Stomach (tissue), 9 donors: ENCODE measurements around the gene FXR2. TPM values are rescaled to one million over a fixed set of nuclear protein-coding genes. Genes with fewer than 3 reads are reported as not detected.
"Not testable (repeated sequence)": the region's sequence is repeated elsewhere in the genome, so short reads cannot be mapped to it uniquely, and the experiment has no call there.

Experiments used
- DNase-seq, 2 donors: peaks; one replicate each; pipeline versions ENCODE4 v3.0.0 to v3.0.0-alpha.2; 2013 to 2019
- H3K27ac ChIP-seq, 5 donors: fragments of 200-600 bp in 4 of 5; sonication (generic) in 4 of 5; one replicate each; pipeline ENCODE4 v1.5.1; 2013 to 2019; ENCODE audit warnings: mild to moderate bottlenecking in 1 of 5, moderate library complexity in 1 of 5
- H3K27me3 ChIP-seq, 3 donors: fragments of 200-600 bp; sonication (generic); one replicate each; pipeline ENCODE4 v1.5.1; 2017 to 2019; ENCODE audit warnings: mixed run types in 1 of 3
- H3K36me3 ChIP-seq, 4 donors: fragments of 200-600 bp; sonication (generic); 1 replicate in 3 of 4; 2 replicates in 1 of 4; pipeline ENCODE4 v1.5.1; 2016 to 2019
- H3K4me1 ChIP-seq, 4 donors: fragments of 200-600 bp; sonication (generic); one replicate each; pipeline ENCODE4 v1.5.1; 2016 to 2019
- H3K4me3 ChIP-seq, 4 donors: fragments of 200-600 bp; sonication (generic) in 3 of 4; one replicate each; pipeline ENCODE4 v1.5.1; 2016 to 2019; ENCODE audit warnings: mild to moderate bottlenecking in 1 of 4
- H3K9me3 ChIP-seq, 4 donors: fragments of 200-600 bp; sonication (generic); one replicate each; pipeline ENCODE4 v1.5.1; 2016 to 2019
- CTCF ChIP-seq, 7 experiments: fragments of 450-650 bp in 4 of 7; fragments of 200-600 bp in 3 of 7; sonication (generic) in 3 of 7; IDR thresholded peaks; one replicate each; pipeline ENCODE4 v1.5.1; 2016 to 2019; ENCODE audit warnings: antibody characterized with exemption in 7 of 7, control low read depth in 2 of 7, mild to moderate bottlenecking in 1 of 7
- EP300 ChIP-seq: sonication (generic); formaldehyde crosslinking; IDR thresholded peaks from one replicate; pipeline ENCODE4 v1.6.1; 2017; ENCODE audit warnings: antibody characterized with exemption
- POLR2A ChIP-seq, 4 donors: fragments of 450-650 bp; IDR thresholded peaks; one replicate each; pipeline ENCODE4 v1.6.1; 2016; ENCODE audit warnings: antibody characterized with exemption in 4 of 4, control low read depth in 2 of 4, mild to moderate bottlenecking in 1 of 4, moderate library complexity in 1 of 4
- POLR2AphosphoS5 ChIP-seq, 3 donors: sonication (generic); formaldehyde crosslinking; IDR thresholded peaks; one replicate each; pipeline ENCODE4 v1.6.1; 2016; ENCODE audit warnings: antibody characterized with exemption in 3 of 3
- WGBS, 5 donors: extraction: QIAGEN DNeasy Blood & Tissue Kit in 3 of 5; methylation state at CpG; one replicate each; pipeline versions ENCODE4 v1.1.5 to v1.1.7; 2013 to 2018; 5-methylcytosine and 5-hydroxymethylcytosine counted together
- intact Hi-C: fragments of 100-400 bp; cut with DNase I; formaldehyde crosslinking; loops from one replicate; pipeline ENCODE4 v1.15.1; 2023; ENCODE audit warnings: low total_unique reads
- polyA plus RNA-seq, 3 donors: library from polyadenylated mRNA; stranded (reverse); fragments of 200-250 nt; gene quantifications; one replicate each; pipeline ENCODE4 v1.2.3, GENCODE V29; 2013
- total RNA-seq, 5 donors: library from RNA; depleted of rRNA; stranded (reverse); fragments of >200 nt; gene quantifications; one replicate each; pipeline versions ENCODE4 v1.1.0 to v1.2.3, GENCODE V29; 2014 to 2016
- donor health status: healthy with polysubstance abuse.
- donor health status: Bipolar disorder and iron deficiency.
- donor health status: healthy.

FXR2 gene
- total and polyA plus RNA-seq, 8 donors = 11.0 to 33.3 (median 23.3) TPM

GRCh38 chr17:7613769-7614424 lies 800 bp downstream of the FXR2 start:
- WGBS, 5 donors = 3 to 12% (median 4%) methylated on average over 14 to 20 of the region's 20 CpGs
- no peaks in the 10 kb centered on the region for H3K9me3 ChIP-seq
- peaks cover 24 to 50% (median 41%) of the 10 kb centered on the region in 4 donors for H3K4me1 ChIP-seq
- peaks cover 4 to 14% (median 9%) of the 10 kb centered on the region in 4 donors for H3K36me3 ChIP-seq
- DNase-seq = peak in 1 of 2 donors; percentile 24
- H3K27ac ChIP-seq = peak overlapping the region; percentile 88 to 99 (median 97)
- no peak for TF ChIP-seq CTCF (IDR thresholded peaks at IDR 0.05)
- TF ChIP-seq POLR2AphosphoS5 (IDR thresholded peaks at IDR 0.05) = no peak
- H3K4me3 ChIP-seq = peak overlapping the region; percentile 86 to 92 (median 90)
- intact Hi-C loops = no loop called here
- H3K27me3 ChIP-seq = no peaks in the 10 kb centered on the region

- Histone ChIP-seq H3K27me3 (no peaks in the 10 kb centered on the region), H3K4me1 (peaks cover 24 to 54% (median 41%) of the 10 kb centered on the region in 4 donors), H3K36me3 (peaks cover 4 to 14% (median 9%) of the 10 kb centered on the region in 4 donors), H3K27ac (no peak overlapping the region), H3K9me3 (no peaks in the 10 kb centered on the region), H3K4me3 (peak overlapping the region in 2 of 4 donors; percentile 25 to 86)
- TF ChIP-seq POLR2A (IDR thresholded peaks at IDR 0.05) = no peak
- no peak for TF ChIP-seq CTCF (IDR thresholded peaks at IDR 0.05)
- TF ChIP-seq POLR2AphosphoS5 (IDR thresholded peaks at IDR 0.05) = no peak
- no peak for TF ChIP-seq EP300
- intact Hi-C loops = no loop called here
- 95 to 100% (median 97%) methylated on average over 1 of the region's 1 CpG for WGBS, 5 donors
- no peak for DNase-seq
These were observed 2.4 kb downstream of the FXR2 start for GRCh38 chr17:7612294-7612640.

GRCh38 chr17:7611635-7612293 lies 2.9 kb downstream of the FXR2 start:
- TF ChIP-seq POLR2A (IDR thresholded peaks at IDR 0.05) = no peak
- TF ChIP-seq POLR2AphosphoS5 (IDR thresholded peaks at IDR 0.05) = no peak
- TF ChIP-seq EP300 = no peak
- H3K9me3 ChIP-seq = no peaks in the 10 kb centered on the region
- DNase-seq = no peak
- intact Hi-C loops = no loop called here
- H3K4me3 ChIP-seq = peak overlapping the region in 2 of 4 donors; percentile 25 to 86
- H3K4me1 ChIP-seq = peaks cover 24 to 54% (median 41%) of the 10 kb centered on the region in 4 donors
- peaks cover 4 to 14% (median 9%) of the 10 kb centered on the region in 4 donors for H3K36me3 ChIP-seq
- H3K27ac ChIP-seq = no peak overlapping the region
- no peaks in the 10 kb centered on the region for H3K27me3 ChIP-seq
- WGBS, 5 donors = 31 to 49% (median 40%) methylated on average over 3 of the region's 3 CpGs

GRCh38 chr17:7610641-7611040 lies 4.1 kb downstream of the FXR2 start:
- Histone ChIP-seq H3K27me3 (no peaks in the 10 kb centered on the region), H3K4me1 (peaks cover 24 to 54% (median 40%) of the 10 kb centered on the region in 4 donors), H3K9me3 (no peaks in the 10 kb centered on the region), H3K4me3 (no peak overlapping the region), H3K27ac (no peak overlapping the region), H3K36me3 (peaks cover 7 to 22% (median 17%) of the 10 kb centered on the region in 4 donors)
- DNase-seq = no peak
- TF ChIP-seq POLR2A (IDR thresholded peaks at IDR 0.05) = no peak
- TF ChIP-seq CTCF (IDR thresholded peaks at IDR 0.05) = no peak
- TF ChIP-seq EP300 = no peak
- no peak for TF ChIP-seq POLR2AphosphoS5 (IDR thresholded peaks at IDR 0.05)
- intact Hi-C loops = no loop called here
- 94 to 100% (median 97%) methylated on average over 2 of the region's 2 CpGs for WGBS, 5 donors

- H3K4me1 ChIP-seq = peaks cover 0 to 25% (median 7%) of the 10 kb centered on the region in 4 donors
- no peak for TF ChIP-seq CTCF (IDR thresholded peaks at IDR 0.05)
- no peak for TF ChIP-seq POLR2A (IDR thresholded peaks at IDR 0.05)
- TF ChIP-seq EP300 = no peak
- no peak for TF ChIP-seq POLR2AphosphoS5 (IDR thresholded peaks at IDR 0.05)
- H3K9me3 ChIP-seq = no peaks in the 10 kb centered on the region
- peaks cover 48 to 61% (median 58%) of the 10 kb centered on the region in 4 donors for H3K36me3 ChIP-seq
- WGBS, 5 donors = 95 to 98% (median 97%) methylated on average over 4 of the region's 4 CpGs
- no peaks in the 10 kb centered on the region for H3K27me3 ChIP-seq
- DNase-seq = no peak
- no peak overlapping the region for H3K27ac ChIP-seq
- no peak overlapping the region for H3K4me3 ChIP-seq
- intact Hi-C loops = no loop called here
These were observed 8.4 kb downstream of the FXR2 start for GRCh38 chr17:7606280-7606679.

GRCh38 chr17:7597561-7597960 lies 17.1 kb downstream of the FXR2 start:
- H3K36me3 ChIP-seq = peaks cover 96 to 97% (median 97%) of the 10 kb centered on the region in 4 donors
- H3K27me3 ChIP-seq, H3K9me3 ChIP-seq, H3K27ac ChIP-seq, H3K4me3 ChIP-seq, DNase-seq, H3K4me1 ChIP-seq, intact Hi-C loops: not testable (repeated sequence)
- WGBS, 5 donors = 76 to 83% (median 79%) methylated on average over 5 of the region's 5 CpGs
